Panc1 (cell line): Measurements from ENCODE around the gene MAP2. TPM values are rescaled to one million over a fixed set of nuclear protein-coding genes. Genes with fewer than 3 reads are reported as not detected.

Experiments used
- ATAC-seq: fragments of 200-7000 bp; cut with Tn5 transposase; 2 replicates; pipeline ENCODE4 v1.9.1; 2020; ENCODE audit warnings: mild to moderate bottlenecking, moderate library complexity
- BruUV-seq: library from RNA; stranded (reverse); fragments of 400-500 nt; replicated peaks from 2 replicates; lab custom pipeline; 2021; lab: Mats Ljungman, UMichigan
- CTCF ChIA-PET: fragments of 300-600 bp; sonication (Branson Sonifier 250); formaldehyde crosslinking; loops from one replicate; lab custom pipeline; 2022; ENCODE audit warnings: antibody characterized with exemption; lab: Charles Lee
- POLR2A ChIA-PET: fragments of 300-600 bp; sonication (Branson Sonifier 250); formaldehyde crosslinking; loops from one replicate; lab custom pipeline; 2022; ENCODE audit warnings: antibody characterized with exemption; lab: Charles Lee
- DNase-seq: peaks from one replicate; pipeline ENCODE4 v3.0.0-alpha.2; 2010; ENCODE audit warnings: low read depth, low spot score
- H3K27ac ChIP-seq: 2 replicates; pipeline ENCODE4 v1.5.1; 2011; ENCODE audit warnings: mild to moderate bottlenecking, low read length, inconsistent platforms
- H3K27me3 ChIP-seq: fragments of 200-500 bp; sonication (Bioruptor generic); 2 replicates; pipeline ENCODE4 v1.6.0; 2014; ENCODE audit warnings: low read length, inconsistent platforms; ENCODE audit not compliant: control insufficient read depth, insufficient read depth
- H3K36me3 ChIP-seq: fragments of 200-500 bp; sonication (Bioruptor generic); 2 replicates; pipeline ENCODE4 v1.5.1; 2014; ENCODE audit warnings: inconsistent platforms, mild to moderate bottlenecking, low read length, moderate library complexity; ENCODE audit not compliant: control insufficient read depth, insufficient read depth
- H3K4me1 ChIP-seq: 2 replicates; pipeline ENCODE4 v1.5.1; 2011; ENCODE audit warnings: inconsistent platforms, mild to moderate bottlenecking, low read length, moderate library complexity; ENCODE audit not compliant: control insufficient read depth, insufficient read depth
- H3K4me3 ChIP-seq, 2 experiments: 2 replicates each; pipeline ENCODE4 v1.5.1; 2011 to 2012; ENCODE audit warnings: low read depth in 2 of 2, low read length in 2 of 2, mild to moderate bottlenecking in 2 of 2, inconsistent platforms in 1 of 2, moderate library complexity in 1 of 2
- H3K9me3 ChIP-seq: fragments of 200-500 bp; sonication (Bioruptor generic); 2 replicates; pipeline ENCODE4 v1.5.1; 2014; ENCODE audit warnings: low read depth, mild to moderate bottlenecking, inconsistent platforms, low read length, moderate library complexity; ENCODE audit not compliant: control insufficient read depth, insufficient read depth
- POLR2AphosphoS5 ChIP-seq: IDR thresholded peaks from 2 replicates; pipeline ENCODE4 v1.6.1; 2012; ENCODE audit warnings: mild to moderate bottlenecking, low read depth, low read length, moderate library complexity
- REST ChIP-seq, 2 experiments: IDR thresholded peaks; 2 replicates each; pipeline ENCODE4 v1.6.1; 2011 to 2012; ENCODE audit warnings: low read depth in 2 of 2, control low read depth in 1 of 2, low read length in 1 of 2, mild to moderate bottlenecking in 1 of 2, moderate library complexity in 1 of 2; ENCODE audit not compliant: insufficient read depth in 1 of 2
- SIN3A ChIP-seq: IDR thresholded peaks from 2 replicates; pipeline ENCODE4 v1.6.1; 2012; ENCODE audit warnings: low read depth, mild to moderate bottlenecking, low read length, moderate library complexity, borderline replicate concordance; ENCODE audit not compliant: insufficient read depth
- TCF7L2 ChIP-seq: IDR thresholded peaks from 2 replicates; pipeline ENCODE4 v1.6.1; 2011; ENCODE audit warnings: mild to moderate bottlenecking, low read depth, low read length, inconsistent platforms
- in situ Hi-C: cut with HindIII; loops from 2 replicates; pipeline ENCODE4 v1.10.0; 2016; ENCODE audit warnings: low sequenced_read_pairs, low pct_unique_long_range_greater_than_20kb
- intact Hi-C: fragments of 100-400 bp; cut with micrococcal nuclease; formaldehyde crosslinking; loops from one replicate; pipeline ENCODE4 v1.10.0; 2022; ENCODE audit not compliant: unreplicated experiment
- total RNA-seq: library from RNA; stranded (reverse); gene quantifications from one replicate; pipeline ENCODE4 v1.2.1, GENCODE V29; 2021; ENCODE audit not compliant: unreplicated experiment
- TF ChIP-seq, protein P1 (sequence below): fragments of 450-650 bp; IDR thresholded peaks from 2 replicates; pipeline ENCODE4 v1.5.1; 2017; ENCODE audit warnings: mild to moderate bottlenecking

MAP2 gene
- total RNA-seq, 1 experiment from 2014 or later, result 44.9 TPM

GRCh38 chr2:209411718-209412117 lies 12.1 kb upstream of the MAP2 start:
- ChIA-PET POLR2A (no interaction called here), CTCF (no interaction called here)
- Histone ChIP-seq H3K9me3 (peaks cover 29% of the 10 kb centered on the region), H3K27ac (no peak overlapping the region), H3K27me3 (no peaks in the 10 kb centered on the region), H3K4me3 (no peak overlapping the region), H3K4me1 (no peaks in the 10 kb centered on the region), H3K36me3 (no peaks in the 10 kb centered on the region)
- in situ Hi-C loops (no loop called here), intact Hi-C loops (no loop called here)
- no peak for ATAC-seq
- TF ChIP-seq, protein P1, sequence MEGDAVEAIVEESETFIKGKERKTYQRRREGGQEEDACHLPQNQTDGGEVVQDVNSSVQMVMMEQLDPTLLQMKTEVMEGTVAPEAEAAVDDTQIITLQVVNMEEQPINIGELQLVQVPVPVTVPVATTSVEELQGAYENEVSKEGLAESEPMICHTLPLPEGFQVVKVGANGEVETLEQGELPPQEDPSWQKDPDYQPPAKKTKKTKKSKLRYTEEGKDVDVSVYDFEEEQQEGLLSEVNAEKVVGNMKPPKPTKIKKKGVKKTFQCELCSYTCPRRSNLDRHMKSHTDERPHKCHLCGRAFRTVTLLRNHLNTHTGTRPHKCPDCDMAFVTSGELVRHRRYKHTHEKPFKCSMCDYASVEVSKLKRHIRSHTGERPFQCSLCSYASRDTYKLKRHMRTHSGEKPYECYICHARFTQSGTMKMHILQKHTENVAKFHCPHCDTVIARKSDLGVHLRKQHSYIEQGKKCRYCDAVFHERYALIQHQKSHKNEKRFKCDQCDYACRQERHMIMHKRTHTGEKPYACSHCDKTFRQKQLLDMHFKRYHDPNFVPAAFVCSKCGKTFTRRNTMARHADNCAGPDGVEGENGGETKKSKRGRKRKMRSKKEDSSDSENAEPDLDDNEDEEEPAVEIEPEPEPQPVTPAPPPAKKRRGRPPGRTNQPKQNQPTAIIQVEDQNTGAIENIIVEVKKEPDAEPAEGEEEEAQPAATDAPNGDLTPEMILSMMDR, result no peak
- TF ChIP-seq POLR2AphosphoS5 (no peak), REST (IDR thresholded peaks at IDR 0.05; ENCODE audit: insufficient read depth in 1 of 2, low read depth in 2 of 2, low read length in 1 of 2) (no peak), SIN3A (no peak), TCF7L2 (no peak)
- no TSS peak for BruUV-seq
- DNase-seq, result no peak

DNA sequence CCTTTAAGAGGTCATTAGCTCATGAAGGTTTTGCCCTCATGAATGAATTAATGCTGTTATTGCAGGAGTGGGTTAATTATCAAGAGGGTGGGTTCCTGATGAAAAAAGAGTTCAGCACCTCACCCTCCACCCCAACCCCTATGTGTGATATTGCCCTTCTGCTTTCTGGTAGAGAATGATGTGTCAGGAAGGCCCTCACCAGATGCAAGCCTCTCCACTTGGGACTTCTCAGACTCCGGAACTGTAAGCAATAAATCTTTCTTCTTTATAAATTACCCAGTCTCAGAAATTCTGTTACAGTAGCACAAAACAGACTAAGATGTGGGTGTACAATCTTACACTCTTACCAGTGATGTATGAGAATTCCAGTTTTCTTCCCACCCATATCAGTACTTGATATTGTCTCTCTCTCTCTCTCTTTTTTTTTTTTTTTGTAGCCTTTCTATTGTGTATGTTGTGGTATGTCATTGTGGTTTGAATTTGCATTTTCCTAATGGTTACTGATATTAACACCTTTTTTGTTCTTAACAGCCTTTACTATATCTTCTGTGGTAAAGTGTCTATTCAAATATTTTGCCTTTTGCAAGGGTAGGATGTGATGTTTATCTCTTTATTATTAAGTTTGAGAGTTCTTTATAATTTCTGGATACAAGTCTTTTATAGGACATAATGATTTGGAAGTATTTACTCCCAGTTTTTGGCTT lies 10.4 kb upstream of the MAP2 start:
- ATAC-seq (no peak), DNase-seq (no peak)
- no peaks in the 10 kb centered on the region for H3K27me3 ChIP-seq
- intact Hi-C loops (no loop called here), in situ Hi-C loops (no loop called here)
- H3K4me3 ChIP-seq, result no peak overlapping the region
- TF ChIP-seq REST (IDR thresholded peaks at IDR 0.05; ENCODE audit: insufficient read depth in 1 of 2, low read depth in 2 of 2, low read length in 1 of 2), result no peak
- peaks cover 38% of the 10 kb centered on the region for H3K9me3 ChIP-seq
- CTCF ChIA-PET, result no interaction called here
- POLR2A ChIA-PET, result no interaction called here
- H3K4me1 ChIP-seq, result no peaks in the 10 kb centered on the region
- BruUV-seq, result no TSS peak
- no peaks in the 10 kb centered on the region for H3K36me3 ChIP-seq
- H3K27ac ChIP-seq, result no peak overlapping the region
